ENCODE results near the gene TERF2IP. TPM values are rescaled to one million over a fixed set of nuclear protein-coding genes. Genes with fewer than 3 reads are reported as not detected.

Gene TERF2IP
- total RNA-seq, 1 donor, result 39.1 TPM

DNA sequence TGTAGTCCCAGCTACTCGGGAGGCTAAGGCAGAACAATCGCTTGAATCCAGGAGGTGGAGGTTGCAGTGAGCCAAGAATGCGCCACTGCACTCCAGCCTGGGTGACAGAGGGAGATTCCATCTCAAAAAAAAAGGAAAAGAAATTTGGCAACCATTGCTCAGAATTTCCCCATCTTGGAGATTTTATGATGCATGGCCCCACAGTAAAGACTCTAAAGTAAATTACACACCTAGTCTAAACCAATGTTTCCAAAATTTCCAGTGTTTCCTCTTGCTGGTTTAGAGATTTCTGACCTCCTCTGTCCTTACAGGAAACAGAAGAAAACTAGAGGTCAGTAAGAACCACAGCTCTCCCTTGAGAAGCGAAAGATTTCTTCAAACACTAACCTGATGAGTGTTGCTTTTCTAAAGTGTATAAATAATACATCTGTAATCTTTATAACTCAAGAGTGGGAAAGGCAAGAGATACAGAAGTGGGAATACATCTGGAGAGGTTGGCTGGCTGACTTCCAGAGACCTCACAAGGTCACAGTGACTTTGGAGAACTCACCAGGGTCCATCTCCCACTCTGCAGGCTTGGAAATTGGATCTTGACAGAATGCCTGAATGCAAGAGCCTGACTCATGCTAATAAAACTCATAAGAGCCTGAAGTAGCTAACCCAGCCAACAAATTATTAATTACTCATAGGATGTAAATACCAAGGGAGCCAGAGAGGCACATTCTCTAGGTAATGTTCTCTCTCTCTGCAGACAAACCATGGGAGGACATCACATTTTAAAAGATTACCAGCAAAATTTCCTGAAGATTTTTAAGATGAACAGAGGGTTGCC, 33.3 kb upstream of the TERF2IP start:
- no peaks in the 10 kb centered on the region for H3K9me3 ChIP-seq (ENCODE audit: low read depth, low read length)
- no peaks in the 10 kb centered on the region for H3K27me3 ChIP-seq (ENCODE audit: insufficient read depth, low read length)
- H3K27ac ChIP-seq (ENCODE audit: low read depth, low read length), result no peak overlapping the region
- TF ChIP-seq, protein P1, sequence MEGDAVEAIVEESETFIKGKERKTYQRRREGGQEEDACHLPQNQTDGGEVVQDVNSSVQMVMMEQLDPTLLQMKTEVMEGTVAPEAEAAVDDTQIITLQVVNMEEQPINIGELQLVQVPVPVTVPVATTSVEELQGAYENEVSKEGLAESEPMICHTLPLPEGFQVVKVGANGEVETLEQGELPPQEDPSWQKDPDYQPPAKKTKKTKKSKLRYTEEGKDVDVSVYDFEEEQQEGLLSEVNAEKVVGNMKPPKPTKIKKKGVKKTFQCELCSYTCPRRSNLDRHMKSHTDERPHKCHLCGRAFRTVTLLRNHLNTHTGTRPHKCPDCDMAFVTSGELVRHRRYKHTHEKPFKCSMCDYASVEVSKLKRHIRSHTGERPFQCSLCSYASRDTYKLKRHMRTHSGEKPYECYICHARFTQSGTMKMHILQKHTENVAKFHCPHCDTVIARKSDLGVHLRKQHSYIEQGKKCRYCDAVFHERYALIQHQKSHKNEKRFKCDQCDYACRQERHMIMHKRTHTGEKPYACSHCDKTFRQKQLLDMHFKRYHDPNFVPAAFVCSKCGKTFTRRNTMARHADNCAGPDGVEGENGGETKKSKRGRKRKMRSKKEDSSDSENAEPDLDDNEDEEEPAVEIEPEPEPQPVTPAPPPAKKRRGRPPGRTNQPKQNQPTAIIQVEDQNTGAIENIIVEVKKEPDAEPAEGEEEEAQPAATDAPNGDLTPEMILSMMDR (IDR thresholded peaks at IDR 0.05; ENCODE audit: extremely low read depth, low read depth, low read length), result no peak
- no peaks in the 10 kb centered on the region for H3K79me2 ChIP-seq (ENCODE audit: insufficient read depth, low read length)
- H3K4me1 ChIP-seq (ENCODE audit: insufficient read depth, low read length), result peaks cover 3% of the 10 kb centered on the region
- no peak overlapping the region for H3K4me3 ChIP-seq (ENCODE audit: insufficient read depth, low read length)
- no peaks in the 10 kb centered on the region for H4K20me1 ChIP-seq (ENCODE audit: insufficient read depth, low read length)
- peaks cover 60% of the 10 kb centered on the region for H3K36me3 ChIP-seq (ENCODE audit: insufficient read depth, low read length)
- H2AFZ ChIP-seq (ENCODE audit: low read length), result no peak overlapping the region
- H3K4me2 ChIP-seq (ENCODE audit: insufficient read depth, low read length), result no peak overlapping the region
- DNase-seq (ENCODE audit: insufficient read length, low spot score, missing footprints), result no peak

DNA sequence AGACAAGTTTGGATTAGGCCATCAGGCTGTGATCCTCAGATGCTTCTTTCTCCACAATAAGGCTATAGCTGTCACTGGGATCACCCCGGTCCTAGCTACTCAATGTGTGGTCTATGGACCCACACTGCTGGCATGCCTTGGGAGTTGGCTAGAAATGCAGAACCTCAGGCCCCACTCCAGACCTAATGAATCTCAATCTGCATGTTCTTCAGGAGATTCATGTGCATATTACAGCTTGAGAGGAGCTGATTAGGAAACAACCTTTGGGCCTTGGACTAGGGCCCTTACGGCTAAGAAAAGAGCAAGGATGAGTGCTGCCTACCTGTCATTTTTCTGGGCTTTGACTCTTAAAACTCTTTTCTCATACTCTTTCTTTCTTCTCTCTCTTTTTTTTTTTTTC, 32.0 kb upstream of the TERF2IP start:
- Histone ChIP-seq H3K4me3 (ENCODE audit: insufficient read depth, low read length) (no peak overlapping the region), H3K4me2 (ENCODE audit: insufficient read depth, low read length) (no peak overlapping the region), H4K20me1 (ENCODE audit: insufficient read depth, low read length) (no peaks in the 10 kb centered on the region), H3K9me3 (ENCODE audit: low read depth, low read length) (no peaks in the 10 kb centered on the region), H3K79me2 (ENCODE audit: insufficient read depth, low read length) (no peaks in the 10 kb centered on the region), H3K27me3 (ENCODE audit: insufficient read depth, low read length) (no peaks in the 10 kb centered on the region), H3K4me1 (ENCODE audit: insufficient read depth, low read length) (peaks cover 3% of the 10 kb centered on the region), H3K36me3 (ENCODE audit: insufficient read depth, low read length) (peaks cover 65% of the 10 kb centered on the region), H2AFZ (ENCODE audit: low read length) (no peak overlapping the region), H3K27ac (ENCODE audit: low read depth, low read length) (no peak overlapping the region)
- TF ChIP-seq, protein P1 (IDR thresholded peaks at IDR 0.05; ENCODE audit: extremely low read depth, low read depth, low read length), result no peak
- no peak for DNase-seq (ENCODE audit: insufficient read length, low spot score, missing footprints)

DNA sequence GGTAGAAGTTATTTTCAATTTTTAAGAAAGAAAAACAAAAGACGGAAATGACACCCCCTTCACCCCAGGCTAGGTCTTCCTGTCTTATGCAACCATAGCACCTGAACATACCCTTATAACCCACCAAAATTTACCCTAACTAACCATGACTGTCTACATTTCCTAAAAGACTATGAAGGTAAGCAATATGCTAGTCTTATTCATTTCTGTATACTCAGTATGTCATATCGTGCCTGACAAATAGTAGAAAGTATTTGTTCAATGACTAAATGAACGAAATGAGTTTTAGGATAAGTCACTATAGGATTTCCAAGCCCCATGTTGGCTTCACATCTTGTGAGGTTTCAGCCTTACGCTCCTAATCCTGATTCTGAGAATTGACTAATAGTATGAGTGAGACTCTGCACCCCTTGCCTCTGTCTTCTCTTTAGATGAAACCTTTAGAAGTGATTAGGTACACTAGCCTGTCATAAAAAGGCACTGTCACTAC, 31.0 kb upstream of the TERF2IP start:
- no peaks in the 10 kb centered on the region for H4K20me1 ChIP-seq (ENCODE audit: insufficient read depth, low read length)
- peaks cover 56% of the 10 kb centered on the region for H3K36me3 ChIP-seq (ENCODE audit: insufficient read depth, low read length)

DNA sequence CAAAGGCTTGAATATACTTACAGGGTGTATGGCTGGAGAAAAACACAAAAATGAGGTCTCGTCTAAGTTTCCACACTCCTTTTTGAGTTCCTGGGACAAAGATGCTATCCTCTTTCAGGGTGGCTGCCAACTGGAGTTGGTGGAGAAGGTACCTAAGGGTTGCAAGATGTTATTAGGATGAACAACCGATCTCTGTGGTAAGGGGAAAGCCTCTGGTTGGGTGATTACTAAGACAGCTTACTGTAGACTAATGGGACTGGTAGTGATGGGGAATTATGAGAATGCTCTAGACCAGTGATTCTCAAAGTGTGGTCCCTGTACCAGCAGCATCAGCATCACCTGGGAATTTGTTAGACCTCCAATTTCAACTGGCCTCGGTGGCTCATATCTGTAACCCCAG, 30.5 kb upstream of the TERF2IP start:
- TF ChIP-seq, protein P1 (IDR thresholded peaks at IDR 0.05; ENCODE audit: extremely low read depth, low read depth, low read length), result no peak
- Histone ChIP-seq H4K20me1 (ENCODE audit: insufficient read depth, low read length) (no peaks in the 10 kb centered on the region), H3K36me3 (ENCODE audit: insufficient read depth, low read length) (peaks cover 55% of the 10 kb centered on the region), H3K4me1 (ENCODE audit: insufficient read depth, low read length) (peaks cover 11% of the 10 kb centered on the region), H3K4me3 (ENCODE audit: insufficient read depth, low read length) (no peak overlapping the region), H3K9me3 (ENCODE audit: low read depth, low read length) (no peaks in the 10 kb centered on the region), H2AFZ (ENCODE audit: low read length) (no peak overlapping the region), H3K27ac (ENCODE audit: low read depth, low read length) (no peak overlapping the region), H3K79me2 (ENCODE audit: insufficient read depth, low read length) (peaks cover 6% of the 10 kb centered on the region), H3K27me3 (ENCODE audit: insufficient read depth, low read length) (no peaks in the 10 kb centered on the region), H3K4me2 (ENCODE audit: insufficient read depth, low read length) (no peak overlapping the region)
- DNase-seq (ENCODE audit: insufficient read length, low spot score, missing footprints), result no peak

More for the DNA sequence above, 31.0 kb upstream of the TERF2IP start:
- no peak overlapping the region for H2AFZ ChIP-seq (ENCODE audit: low read length)
- peaks cover 2% of the 10 kb centered on the region for H3K79me2 ChIP-seq (ENCODE audit: insufficient read depth, low read length)
- no peak overlapping the region for H3K27ac ChIP-seq (ENCODE audit: low read depth, low read length)
- peaks cover 7% of the 10 kb centered on the region for H3K4me1 ChIP-seq (ENCODE audit: insufficient read depth, low read length)
- no peak overlapping the region for H3K4me3 ChIP-seq (ENCODE audit: insufficient read depth, low read length)
- TF ChIP-seq, protein P1 (IDR thresholded peaks at IDR 0.05; ENCODE audit: extremely low read depth, low read depth, low read length), result no peak
- no peaks in the 10 kb centered on the region for H3K9me3 ChIP-seq (ENCODE audit: low read depth, low read length)
- no peak overlapping the region for H3K4me2 ChIP-seq (ENCODE audit: insufficient read depth, low read length)
- H3K27me3 ChIP-seq (ENCODE audit: insufficient read depth, low read length), result no peaks in the 10 kb centered on the region
- DNase-seq (ENCODE audit: insufficient read length, low spot score, missing footprints), result no peak

All from osteoblast (primary cell).